SK-MEL-5 (cell line): ENCODE results near the gene RAD23B. TPM values are rescaled to one million over a fixed set of nuclear protein-coding genes. Genes with fewer than 3 reads are reported as not detected.

Experiments
- DNase-seq: peaks from one replicate; pipeline ENCODE4 v3.0.0-alpha.2; 2016; ENCODE audit warnings: low read depth, low spot score
- in situ Hi-C: cut with HindIII; loops from 2 replicates; pipeline ENCODE4 v1.10.0; 2016; ENCODE audit warnings: low sequenced_read_pairs, high pct_unique_total_duplicates, low pct_unique_long_range_greater_than_20kb
- total RNA-seq: library from RNA; depleted of rRNA; stranded (reverse); fragments of >200 nt; shearing (Covaris generic); gene quantifications from 2 replicates; pipeline ENCODE4 v1.2.3, GENCODE V29; 2014

Gene RAD23B
- total RNA-seq, 1 experiment from 2014 or later, result 107 TPM

DNA sequence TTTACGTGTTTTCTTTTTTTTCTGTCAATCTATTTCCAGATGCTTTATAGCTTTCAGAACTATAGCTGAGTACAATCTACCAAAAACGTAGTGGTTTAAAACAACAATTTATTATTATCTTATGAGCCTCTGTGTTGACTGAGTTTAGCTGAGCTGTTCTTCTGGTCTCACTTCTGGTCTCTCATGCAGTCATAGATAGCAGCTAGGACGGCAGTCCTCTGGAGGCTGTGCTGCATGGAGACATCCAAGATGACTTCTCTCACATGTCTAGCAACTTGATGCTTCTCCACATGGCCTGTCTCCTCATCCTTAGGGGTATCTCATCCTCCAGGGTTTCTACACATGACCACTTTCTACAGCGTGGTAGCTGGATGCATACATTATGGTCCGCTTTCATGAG, 22.0 kb upstream of the RAD23B start:
- in situ Hi-C loops, result no loop called here
- DNase-seq, result no peak

- DNase-seq, result no peak
These were observed 19.8 kb upstream of the RAD23B start for GRCh38 chr9:107263289-107263688.

GRCh38 chr9:107266624-107267368, 16.3 kb upstream of the RAD23B start:
- in situ Hi-C loops, result no loop called here
- DNase-seq, result no peak

More at GRCh38 chr9:107263289-107263688, 19.8 kb upstream of the RAD23B start:
- in situ Hi-C loops, result no loop called here

- no peak for DNase-seq
- in situ Hi-C loops, result no loop called here
These were observed 14.5 kb upstream of the RAD23B start for GRCh38 chr9:107268560-107268959.

DNA sequence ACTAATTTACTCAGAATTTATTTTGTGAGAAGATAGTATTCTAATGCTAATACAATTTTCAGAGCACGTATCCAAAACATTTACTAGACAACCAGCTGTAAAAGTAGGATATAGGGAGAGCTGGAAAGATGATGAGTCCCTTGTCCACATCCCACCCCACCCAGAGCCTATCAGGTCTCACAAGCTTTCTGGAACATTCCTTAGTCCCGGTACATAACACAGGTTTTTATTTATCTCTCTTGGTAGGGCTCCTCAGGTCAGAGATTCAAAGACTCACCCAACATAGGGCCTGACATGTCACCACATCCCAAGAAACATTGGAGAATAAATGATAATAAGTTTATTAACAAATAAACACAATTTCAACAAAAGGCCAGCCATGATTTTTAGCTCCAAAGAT, 13.8 kb upstream of the RAD23B start:
- in situ Hi-C loops, result no loop called here
- DNase-seq, result no peak

DNA sequence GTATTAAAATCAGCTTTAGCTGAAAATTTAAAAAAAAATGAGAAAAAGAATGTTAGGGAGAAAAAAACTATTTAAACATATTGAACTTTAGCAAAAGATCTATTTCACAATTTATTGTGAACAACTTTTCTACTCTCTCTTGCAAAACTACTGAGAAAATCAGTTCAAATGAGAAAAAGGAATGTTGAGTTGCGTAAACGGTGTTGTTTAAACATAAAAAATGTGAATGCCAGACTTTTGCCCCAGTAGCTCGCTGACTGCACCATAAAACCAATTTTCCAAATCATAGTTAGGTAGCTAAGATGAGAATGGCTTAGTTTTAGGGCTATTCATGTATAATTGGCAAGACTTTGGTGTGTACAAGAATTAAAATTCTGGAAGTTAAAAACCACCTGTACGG, 13.4 kb upstream of the RAD23B start:
- in situ Hi-C loops, result no loop called here
- DNase-seq, result no peak

- in situ Hi-C loops, result no loop called here
- DNase-seq, result no peak
These were observed 13.0 kb upstream of the RAD23B start for GRCh38 chr9:107270082-107270481.

GRCh38 chr9:107270580-107270979, 12.5 kb upstream of the RAD23B start:
- in situ Hi-C loops, result no loop called here
- no peak for DNase-seq

- no peak for DNase-seq
- in situ Hi-C loops, result no loop called here
These were observed 9.4 kb upstream of the RAD23B start for GRCh38 chr9:107273634-107274033.

DNA sequence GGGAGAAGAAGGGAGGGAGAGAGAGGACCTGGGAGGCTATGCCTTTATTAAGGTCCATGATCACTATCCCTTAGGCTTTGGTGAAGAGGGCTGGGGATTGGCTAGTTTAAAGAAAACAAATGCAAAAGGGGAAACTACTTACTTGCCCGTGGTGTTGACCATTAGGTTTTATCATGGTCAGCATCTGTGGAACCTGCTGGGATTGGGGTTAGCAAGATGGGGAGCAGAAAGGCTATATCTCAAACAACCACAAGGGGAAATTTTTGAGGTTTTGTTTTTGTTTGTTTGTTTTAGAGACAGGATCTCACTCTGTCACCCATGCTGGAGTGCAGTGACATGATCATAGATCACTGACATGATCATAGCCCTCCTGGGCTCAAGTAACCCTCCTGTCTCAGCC, 9.0 kb upstream of the RAD23B start:
- DNase-seq, result no peak
- in situ Hi-C loops, result no loop called here

- in situ Hi-C loops, result no loop called here
- DNase-seq, result no peak
These were observed 8.1 kb upstream of the RAD23B start for GRCh38 chr9:107274953-107275422.

DNA sequence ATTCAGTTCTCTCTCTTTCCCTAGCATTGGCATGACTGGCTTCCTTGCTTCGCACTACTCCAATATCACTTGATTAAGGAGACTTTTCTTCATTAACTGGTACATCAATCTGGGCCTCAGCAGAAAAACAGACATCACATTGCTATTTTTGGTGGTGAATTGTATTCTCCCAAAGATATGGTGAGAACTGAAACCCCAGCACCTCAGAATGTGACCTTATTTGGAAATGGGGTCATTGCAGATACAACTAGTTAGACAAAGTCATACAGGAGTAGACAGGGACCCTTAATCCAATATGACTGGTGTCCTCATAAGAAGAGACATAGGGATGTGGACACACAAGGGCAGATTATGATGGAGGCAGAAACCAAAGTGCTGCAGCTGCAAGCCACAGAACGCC, 7.5 kb upstream of the RAD23B start:
- in situ Hi-C loops, result no loop called here
- DNase-seq, result no peak

GRCh38 chr9:107276966-107277710, 5.9 kb upstream of the RAD23B start:
- in situ Hi-C loops, result no loop called here
- DNase-seq, result no peak

- in situ Hi-C loops, result no loop called here
- no peak for DNase-seq
These were observed 5.3 kb upstream of the RAD23B start for GRCh38 chr9:107277801-107278200.

DNA sequence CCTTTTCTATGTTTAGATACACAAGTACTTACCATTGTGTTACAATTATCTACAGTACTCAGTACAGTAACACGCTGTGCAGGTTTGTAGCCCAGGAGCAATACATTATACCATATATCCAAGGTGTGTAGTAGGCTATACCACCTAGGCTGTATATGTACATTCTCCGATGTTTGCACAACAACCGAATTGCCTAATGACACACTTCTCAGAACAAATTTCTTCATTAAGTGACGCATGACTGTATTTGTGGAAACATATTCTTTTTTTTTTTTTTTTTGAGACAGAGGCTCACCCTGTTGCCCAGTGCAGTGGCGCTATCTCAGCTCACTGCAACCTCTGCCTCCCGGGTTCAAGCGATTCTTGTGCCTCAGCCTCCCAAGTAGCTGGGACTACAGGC, 4.0 kb upstream of the RAD23B start:
- in situ Hi-C loops, result no loop called here
- no peak for DNase-seq

GRCh38 chr9:107280543-107280942, 2.5 kb upstream of the RAD23B start:
- in situ Hi-C loops, result no loop called here
- no peak for DNase-seq

- no peak for DNase-seq
These were observed 1.9 kb upstream of the RAD23B start for GRCh38 chr9:107281184-107281583.

DNA sequence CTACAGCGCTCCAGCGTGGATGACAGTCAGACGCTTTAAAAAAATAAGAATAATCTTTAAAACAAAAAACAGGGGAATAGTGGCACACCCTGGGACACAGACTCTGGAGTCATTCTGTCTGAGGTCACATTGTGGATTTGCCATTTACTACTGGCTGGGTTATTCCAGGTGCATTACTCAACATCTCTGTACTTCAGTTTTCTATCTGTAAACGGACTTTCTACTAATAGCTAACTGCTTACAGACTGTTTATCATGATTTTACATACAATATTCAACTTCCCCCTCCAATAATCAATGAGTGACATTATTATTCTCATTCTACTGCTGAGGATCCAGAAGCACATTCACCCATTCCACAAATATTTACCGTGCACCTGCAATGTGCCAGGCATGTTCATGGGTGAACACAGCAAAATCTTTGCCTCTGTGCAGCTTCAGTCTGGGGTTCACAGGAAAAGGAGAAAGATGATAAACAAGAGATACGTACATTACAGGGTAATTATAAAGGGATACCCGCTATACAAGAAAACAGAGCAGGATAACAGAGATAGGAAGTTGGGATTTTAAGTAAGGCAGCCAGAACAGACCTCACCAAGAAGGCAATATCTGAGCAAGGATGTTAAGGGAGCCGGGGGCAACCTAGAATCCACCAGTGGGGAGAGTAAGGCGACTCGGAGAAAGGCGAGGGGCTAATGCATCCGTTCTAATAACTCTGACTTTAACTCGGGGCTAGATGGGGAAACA, 984 bp upstream of the RAD23B start:
- in situ Hi-C loops, result no loop called here
- no peak for DNase-seq

More at GRCh38 chr9:107281184-107281583, 1.9 kb upstream of the RAD23B start:
- in situ Hi-C loops, result no loop called here
